ENCODE measurements around the gene DVL3.

The DVL3 gene

GRCh38 chr3:184211297-184211696, 56.1 kb downstream of the DVL3 start:
- DNase-seq (ENCODE audit: low read depth in 2 of 2) = no peak

GRCh38 chr3:184211718-184212117, 56.5 kb downstream of the DVL3 start:
- no peak for DNase-seq (ENCODE audit: low read depth in 2 of 2)

- no peak for DNase-seq (ENCODE audit: low read depth in 2 of 2)
Observed at GRCh38 chr3:184218814-184219213, 63.6 kb downstream of the DVL3 start.

- DNase-seq (ENCODE audit: low read depth in 2 of 2) = no peak
Observed at GRCh38 chr3:184222521-184222920, 67.3 kb downstream of the DVL3 start.

All from activated CD8-positive, alpha-beta memory T cell treated with anti-CD3 and anti-CD28 coated beads for 4 hours (primary cell).